Fibroblast of the aortic adventitia (primary cell): Measurements from ENCODE around the gene LENG1. TPM values are rescaled to one million over a fixed set of nuclear protein-coding genes. Genes with fewer than 3 reads are reported as not detected.
"Not testable (repeated sequence)": the region's sequence is repeated elsewhere in the genome, so short reads cannot be mapped to it uniquely, and the experiment has no call there.

ENCODE experiments used
- DNase-seq: peaks from one replicate; pipeline ENCODE4 v3.0.0-alpha.2; 2010; ENCODE audit warnings: low read depth
- H3K4me3 ChIP-seq: 2 replicates; pipeline ENCODE4 v1.5.1; 2011; ENCODE audit warnings: low read depth, mild to moderate bottlenecking, control low read depth, low read length, moderate library complexity
- total RNA-seq: library from RNA; depleted of rRNA; stranded (reverse); fragments of >200 nt; gene quantifications from 2 replicates; pipeline ENCODE4 v1.2.3, GENCODE V29; 2012; ENCODE audit warnings: low replicate concordance
- TF ChIP-seq, protein P1 (sequence below): IDR thresholded peaks from 2 replicates; pipeline ENCODE4 v1.5.1; 2011; ENCODE audit warnings: mild to moderate bottlenecking, low read length, control low read depth, inconsistent platforms; ENCODE audit not compliant: insufficient read depth

The LENG1 gene
- total RNA-seq, 1 donor = 4.4 TPM

DNA sequence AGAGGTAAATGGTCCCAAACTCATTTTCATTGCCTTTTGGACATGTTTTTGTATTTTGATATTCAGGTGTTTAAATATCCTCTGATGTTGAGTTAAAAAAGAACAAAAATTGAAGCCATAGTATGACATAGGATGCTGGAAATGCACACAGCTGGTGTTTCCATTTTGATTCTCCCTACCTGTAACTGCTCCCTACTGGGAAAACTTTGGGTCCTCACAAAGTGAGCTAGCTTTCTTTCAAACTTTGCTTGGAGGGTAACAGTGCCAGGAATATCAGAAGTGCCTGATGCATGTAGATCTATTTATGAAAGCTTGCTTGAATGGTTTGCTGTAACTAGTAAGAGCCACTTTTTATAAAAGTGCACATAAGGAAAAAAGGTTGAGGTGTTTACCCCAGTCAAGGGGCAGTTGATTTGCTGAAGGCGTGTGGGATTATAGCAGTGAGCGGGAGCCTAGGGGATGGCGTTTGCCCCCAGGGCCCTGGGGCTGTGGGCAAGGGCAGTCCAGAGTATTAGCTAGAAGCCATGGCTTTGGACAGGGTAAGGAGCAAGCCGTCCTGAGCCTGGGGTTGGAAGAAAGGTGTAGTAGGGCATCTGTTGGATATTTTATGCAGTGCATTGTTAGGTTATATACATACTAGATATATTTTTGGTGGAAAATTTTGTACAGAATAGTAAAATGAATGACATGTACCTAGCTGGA lies 45.4 kb upstream of the LENG1 start:
- H3K4me3 ChIP-seq = no peak overlapping the region
- TF ChIP-seq, protein P1, sequence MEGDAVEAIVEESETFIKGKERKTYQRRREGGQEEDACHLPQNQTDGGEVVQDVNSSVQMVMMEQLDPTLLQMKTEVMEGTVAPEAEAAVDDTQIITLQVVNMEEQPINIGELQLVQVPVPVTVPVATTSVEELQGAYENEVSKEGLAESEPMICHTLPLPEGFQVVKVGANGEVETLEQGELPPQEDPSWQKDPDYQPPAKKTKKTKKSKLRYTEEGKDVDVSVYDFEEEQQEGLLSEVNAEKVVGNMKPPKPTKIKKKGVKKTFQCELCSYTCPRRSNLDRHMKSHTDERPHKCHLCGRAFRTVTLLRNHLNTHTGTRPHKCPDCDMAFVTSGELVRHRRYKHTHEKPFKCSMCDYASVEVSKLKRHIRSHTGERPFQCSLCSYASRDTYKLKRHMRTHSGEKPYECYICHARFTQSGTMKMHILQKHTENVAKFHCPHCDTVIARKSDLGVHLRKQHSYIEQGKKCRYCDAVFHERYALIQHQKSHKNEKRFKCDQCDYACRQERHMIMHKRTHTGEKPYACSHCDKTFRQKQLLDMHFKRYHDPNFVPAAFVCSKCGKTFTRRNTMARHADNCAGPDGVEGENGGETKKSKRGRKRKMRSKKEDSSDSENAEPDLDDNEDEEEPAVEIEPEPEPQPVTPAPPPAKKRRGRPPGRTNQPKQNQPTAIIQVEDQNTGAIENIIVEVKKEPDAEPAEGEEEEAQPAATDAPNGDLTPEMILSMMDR = no peak
- no peak for DNase-seq

DNA sequence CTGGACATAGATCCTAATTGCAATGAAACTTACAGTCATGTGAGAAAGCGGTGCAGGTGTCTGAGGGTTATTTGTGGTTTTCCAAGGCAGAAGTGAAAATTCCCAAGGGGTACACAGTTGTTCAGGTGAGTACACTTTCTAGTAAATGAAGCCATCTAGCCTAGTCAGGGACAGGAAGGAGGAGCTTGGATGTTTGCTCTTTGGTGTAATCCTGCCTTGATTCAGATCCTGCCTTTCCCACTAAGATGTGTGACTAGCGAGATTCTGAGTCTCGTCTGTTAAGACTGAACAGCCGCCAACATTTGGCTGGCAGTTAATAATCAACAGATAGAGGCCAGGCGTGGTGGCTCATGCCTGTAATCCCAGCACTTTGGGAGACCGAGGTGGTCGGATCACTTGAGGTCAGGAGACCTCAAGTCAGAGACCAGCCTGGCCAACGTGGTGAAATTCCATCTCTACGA lies 43.7 kb upstream of the LENG1 start:
- DNase-seq = peak; percentile 30
- TF ChIP-seq, protein P1 = no peak
- peak overlapping the region; percentile 71 for H3K4me3 ChIP-seq

DNA sequence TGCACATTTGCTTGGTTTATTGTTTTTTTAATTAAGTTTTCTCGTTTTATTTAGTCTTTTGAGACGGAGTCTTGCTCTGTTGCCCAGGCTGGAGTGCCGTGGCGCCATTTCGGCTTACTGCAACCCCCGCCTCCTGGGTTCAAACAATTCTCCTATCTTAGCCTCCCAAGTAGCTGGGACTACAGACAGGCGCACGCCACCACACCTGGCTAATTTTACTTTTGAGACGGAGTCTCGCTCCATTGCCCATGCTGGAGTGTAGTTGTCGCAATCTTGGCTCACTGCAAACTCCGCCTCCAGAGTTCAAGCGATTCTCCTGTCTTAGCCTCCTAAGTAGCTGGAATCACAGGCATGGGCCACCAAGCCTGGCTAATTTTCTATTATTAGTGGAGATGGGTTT lies 42.5 kb upstream of the LENG1 start:
- DNase-seq = no peak
- H3K4me3 ChIP-seq = peak overlapping the region; percentile 71
- TF ChIP-seq, protein P1 = no peak

DNA sequence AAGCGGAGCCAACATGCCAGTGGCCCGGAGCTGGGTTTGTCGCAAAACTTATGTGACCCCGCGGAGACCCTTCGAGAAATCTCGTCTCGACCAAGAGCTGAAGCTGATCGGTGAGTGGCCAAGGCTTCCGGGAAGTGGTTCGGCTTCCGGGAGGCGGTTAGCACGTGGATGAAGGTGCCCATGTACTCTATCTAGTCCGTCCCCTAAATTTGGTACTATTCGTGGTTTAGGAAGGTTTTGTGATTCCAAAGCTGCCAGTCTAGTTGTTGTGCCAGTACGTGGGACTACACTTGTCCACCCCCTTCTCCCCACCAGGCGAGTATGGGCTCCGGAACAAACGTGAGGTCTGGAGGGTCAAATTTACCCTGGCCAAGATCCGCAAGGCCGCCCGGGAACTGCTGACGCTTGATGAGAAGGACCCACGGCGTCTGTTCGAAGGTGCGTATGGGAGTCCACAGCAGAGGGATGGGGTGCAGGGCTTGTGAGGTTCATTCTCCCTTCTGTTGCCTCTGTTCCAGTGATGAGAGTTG lies 41.7 kb upstream of the LENG1 start:
- no peak for DNase-seq
- TF ChIP-seq, protein P1 = no peak
- peak overlapping the region; percentile 71 for H3K4me3 ChIP-seq

DNA sequence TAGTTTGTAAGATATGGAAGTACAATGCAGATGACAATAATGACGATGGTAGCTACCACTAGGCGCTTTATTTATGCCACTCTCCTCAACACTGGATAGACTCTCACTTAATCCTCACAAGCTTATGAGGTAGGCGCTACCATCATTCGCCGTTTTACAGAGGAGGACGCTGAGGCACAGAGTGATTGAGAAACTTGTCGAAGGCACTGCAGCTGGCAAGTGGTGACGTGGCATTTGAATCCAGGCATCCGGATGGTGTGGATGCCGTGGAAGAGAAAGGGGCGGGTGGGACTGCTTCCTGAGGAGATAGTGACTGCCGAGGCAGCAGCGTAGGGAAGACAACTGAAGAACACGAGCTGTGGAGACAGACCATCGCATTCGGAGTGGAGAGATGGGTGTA lies 39.9 kb upstream of the LENG1 start:
- TF ChIP-seq, protein P1 = no peak
- no peak overlapping the region for H3K4me3 ChIP-seq
- no peak for DNase-seq

DNA sequence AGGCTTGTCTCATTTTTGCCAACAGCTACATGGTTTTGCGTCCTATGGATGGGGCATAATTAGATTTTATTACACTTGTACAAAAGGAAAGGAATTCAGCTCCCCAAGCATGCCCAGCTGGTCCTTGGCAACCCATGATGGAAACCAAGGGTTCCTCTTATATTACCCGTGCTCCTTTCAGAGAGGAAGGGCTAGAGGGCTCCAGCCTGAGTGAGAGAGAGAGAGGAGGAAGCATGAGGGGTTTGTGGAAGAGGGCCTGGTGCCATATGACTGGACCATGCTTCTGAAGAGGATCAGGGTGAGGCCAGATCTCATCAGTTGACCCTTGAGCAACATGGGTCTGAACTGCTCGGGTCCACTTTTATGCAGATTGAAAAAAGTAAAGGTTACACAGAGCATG lies 37.6 kb upstream of the LENG1 start:
- TF ChIP-seq, protein P1 = no peak
- no peak for DNase-seq
- no peak overlapping the region for H3K4me3 ChIP-seq

DNA sequence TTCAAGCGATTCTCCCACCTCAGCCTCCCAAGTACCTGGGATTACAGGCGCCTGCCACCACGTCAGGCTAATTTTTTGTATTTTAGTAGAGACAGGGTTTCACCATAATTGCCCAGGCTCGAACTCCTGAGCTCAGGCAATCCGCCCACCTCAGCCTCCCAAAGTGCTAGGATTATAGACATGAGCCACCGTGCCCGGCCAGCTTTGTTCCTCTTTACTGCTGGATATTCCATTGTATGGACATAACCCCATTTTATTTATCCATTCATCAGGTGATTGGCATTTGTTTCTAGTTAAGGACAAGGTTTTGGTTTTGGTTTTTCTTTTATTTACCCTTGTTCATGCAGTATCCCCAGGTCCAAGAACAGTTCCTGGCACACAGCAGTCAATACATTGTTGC lies 37.0 kb upstream of the LENG1 start:
- no peak overlapping the region for H3K4me3 ChIP-seq
- TF ChIP-seq, protein P1 = no peak
- DNase-seq = no peak

DNA sequence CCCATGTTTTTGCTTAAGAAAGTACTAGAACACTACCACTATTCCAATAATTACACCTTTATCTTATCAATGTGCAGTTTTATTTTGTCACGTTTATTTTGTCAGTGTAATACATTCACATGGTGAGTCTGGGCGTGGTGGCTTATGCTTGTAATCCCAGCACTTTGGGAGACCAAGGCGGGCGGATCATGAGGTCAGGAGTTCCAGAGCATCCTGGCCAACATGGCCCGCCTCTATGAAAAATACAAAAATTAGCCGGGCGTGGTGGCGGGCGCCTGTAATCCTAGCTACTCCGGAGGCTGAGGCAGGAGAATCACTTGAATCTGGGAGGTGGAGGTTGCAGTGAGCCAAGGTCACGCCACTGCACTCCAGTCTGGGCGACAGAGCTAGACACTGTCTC lies 34.9 kb upstream of the LENG1 start:
- not testable (repeated sequence) for DNase-seq, H3K4me3 ChIP-seq
